ENCODE results near the gene SSBP4. TPM values are rescaled to one million over a fixed set of nuclear protein-coding genes. Genes with fewer than 3 reads are reported as not detected.

Gene SSBP4
- total and polyA plus RNA-seq, 2 of the 8 experiments (the other 6 are each of a cell fraction or from before 2014, with no cell fraction given) = 26.4 to 33.7 TPM

DNA sequence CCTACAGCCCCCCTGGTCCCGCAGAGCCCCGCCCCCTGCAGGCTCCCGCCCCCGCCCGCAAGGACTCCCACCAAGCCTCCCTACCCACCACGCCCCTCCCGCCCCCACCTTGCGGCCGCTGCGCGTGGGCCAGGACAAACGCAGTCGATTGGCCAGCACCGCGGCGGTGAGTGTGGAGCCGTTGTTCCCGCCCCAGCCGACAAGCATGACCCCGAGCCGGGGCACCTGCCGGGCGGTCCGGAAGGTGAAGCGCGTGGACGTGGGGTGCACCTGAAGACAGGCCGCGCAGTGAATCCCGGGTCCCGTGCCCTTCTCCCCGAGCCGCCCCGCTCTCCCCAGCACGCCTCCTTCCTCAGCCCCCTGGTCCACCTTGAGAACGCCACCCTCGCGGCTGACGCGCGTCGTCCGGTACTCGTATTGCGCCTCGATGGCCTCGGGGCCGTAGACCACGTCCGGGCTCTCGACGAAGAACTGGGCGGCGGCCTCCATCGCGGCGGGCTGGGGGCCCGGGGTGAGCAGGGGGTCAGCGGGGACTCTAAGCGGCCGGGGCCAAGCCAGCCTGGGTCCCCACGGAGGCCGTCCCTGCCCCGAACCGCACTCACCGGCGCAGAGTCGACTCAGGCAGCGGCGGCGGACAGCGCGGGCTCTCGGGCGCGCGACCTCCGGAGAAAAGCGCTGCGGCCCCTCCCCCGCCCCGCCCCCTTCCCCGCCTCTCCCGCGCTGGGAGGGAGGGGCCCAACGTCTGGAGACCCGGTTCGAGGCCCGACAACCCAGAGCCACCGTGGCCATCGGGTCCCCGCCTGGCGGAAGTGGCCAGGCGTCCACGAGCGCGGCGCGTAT lies 18.5 kb downstream of the SSBP4 start, which contains the start of gene ISYNA1:
ISYNA1 (minus strand) TSS at position 643 of the 840 bp plus-strand sequence; CDS start at position 489, 154 bp downstream.
- POLR2A ChIA-PET (ENCODE audit: partially characterized antibody) = interaction anchor here (0.6 to 2.1 kb wide), 11 partner anchors 8 to 1078 kb away, joined by 3 to 5 read pairs (median 3); partner anchors contain the start of genes JUND, SSBP4 and TSSK6
- H2AFZ ChIP-seq (ENCODE audit: low read length) = no peak within 1 kb of the TSS
- TF ChIP-seq SP4 (IDR thresholded peaks at IDR 0.05; ENCODE audit: low read length) (no peak), ASH2L (IDR thresholded peaks at IDR 0.05; ENCODE audit: low read length) (peak; percentile 30), NANOG (IDR thresholded peaks at IDR 0.05; ENCODE audit: insufficient read depth, low read depth, low read length, poor library complexity, severe bottlenecking) (no peak), KDM1A (IDR thresholded peaks at IDR 0.05; ENCODE audit: borderline replicate concordance, low read length) (no peak), SUZ12 (IDR thresholded peaks at IDR 0.05; ENCODE audit: low read length) (no peak), PHF8 (conservative IDR thresholded peaks at IDR 0.05; ENCODE audit: low read depth, low read length) (no peak; the same call in 1 of the 2 replicates), SIX5 (IDR thresholded peaks at IDR 0.05; ENCODE audit: low read depth, low read length) (no peak)
- TF ChIP-seq, protein P1, sequence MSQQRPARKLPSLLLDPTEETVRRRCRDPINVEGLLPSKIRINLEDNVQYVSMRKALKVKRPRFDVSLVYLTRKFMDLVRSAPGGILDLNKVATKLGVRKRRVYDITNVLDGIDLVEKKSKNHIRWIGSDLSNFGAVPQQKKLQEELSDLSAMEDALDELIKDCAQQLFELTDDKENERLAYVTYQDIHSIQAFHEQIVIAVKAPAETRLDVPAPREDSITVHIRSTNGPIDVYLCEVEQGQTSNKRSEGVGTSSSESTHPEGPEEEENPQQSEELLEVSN (IDR thresholded peaks at IDR 0.05) = peak; percentile 65
- TF ChIP-seq, protein P2, sequence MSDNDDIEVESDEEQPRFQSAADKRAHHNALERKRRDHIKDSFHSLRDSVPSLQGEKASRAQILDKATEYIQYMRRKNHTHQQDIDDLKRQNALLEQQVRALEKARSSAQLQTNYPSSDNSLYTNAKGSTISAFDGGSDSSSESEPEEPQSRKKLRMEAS (IDR thresholded peaks at IDR 0.05) = peak; percentile 57

More for the DNA sequence above, 18.5 kb downstream of the SSBP4 start, which contains the start of gene ISYNA1:
- Histone ChIP-seq H2BK12ac (ENCODE audit: low read depth, low read length) (peak within 1 kb of the TSS; percentile 87; the same call in 1 of the 2 replicates), H3K4me3 (ENCODE audit: extremely low read depth in 1 of 4, insufficient read depth in 2 of 4, low read depth in 3 of 4, low read length in 4 of 4) (peak within 1 kb of the TSS; percentile 69 to 94 (median 80)), H3K9me3 (ENCODE audit: insufficient read depth in 2 of 2, low read depth in 1 of 2, low read length in 1 of 2) (no peaks in the 10 kb centered on the region), H3K27me3 (replicated peaks in 1 of 4; ENCODE audit: control insufficient read depth in 3 of 4, extremely low read depth in 1 of 4, insufficient read depth in 3 of 4, low read length in 3 of 4) (no peaks in the 10 kb centered on the region; a peak in 1 of 7 replicates), H3K27ac (ENCODE audit: low read depth, low read length) (peak within 1 kb of the TSS; percentile 58; the same call in 1 of the 2 replicates), H3K4ac (replicated peaks; ENCODE audit: insufficient read length, low read depth, low read length) (peak within 1 kb of the TSS; percentile 97), H3K79me1 (ENCODE audit: low read depth, low read length) (no peaks in the 10 kb centered on the region; the same call in 1 of the 2 replicates), H2BK15ac (ENCODE audit: low read length) (peak within 1 kb of the TSS; percentile 96; the same call in 1 of the 2 replicates), H3K36me3 (ENCODE audit: control insufficient read depth in 2 of 4, insufficient read depth in 4 of 4, low read length in 3 of 4) (peaks cover 2 to 13% (median 7%) of the 10 kb centered on the region in 4 experiments; a peak in 4 of 8 replicates), H2BK120ac (replicated peaks; ENCODE audit: low read depth, low read length) (peak within 1 kb of the TSS; percentile 61), H3K4me1 (replicated peaks in 1 of 4; ENCODE audit: control insufficient read depth in 3 of 4, insufficient read depth in 4 of 4, low read length in 3 of 4) (peaks cover 5 to 31% (median 24%) of the 10 kb centered on the region in 4 experiments), H3K23ac (ENCODE audit: insufficient read length) (no peak within 1 kb of the TSS), H3K18ac (ENCODE audit: extremely low read depth, low read length) (peak within 1 kb of the TSS; percentile 98), H3K9ac (replicated peaks in 1 of 4; ENCODE audit: extremely low read depth in 1 of 4, low read depth in 3 of 4, low read length in 3 of 4) (peak within 1 kb of the TSS; percentile 43 to 84 (median 58); a peak in 6 of 7 replicates), H3K23me2 (ENCODE audit: low read depth, low read length) (peaks cover 20% of the 10 kb centered on the region; the same call in 1 of the 2 replicates), H3K56ac (replicated peaks; ENCODE audit: insufficient read length, low read depth, low read length) (peak within 1 kb of the TSS; percentile 69), H3K14ac (ENCODE audit: insufficient read length) (no peak within 1 kb of the TSS), H3K79me2 (ENCODE audit: control insufficient read depth in 1 of 2, insufficient read depth in 2 of 2, low read length in 2 of 2) (no peaks in the 10 kb centered on the region), H4K8ac (ENCODE audit: extremely low read depth, insufficient read depth, low read length) (peak within 1 kb of the TSS; percentile 88), H2BK20ac (ENCODE audit: low read length) (0 out of 2 replicates have a peak within 1 kb of the TSS, but pooled peaks have one; percentile 48), H4K5ac (ENCODE audit: insufficient read length, low read depth, low read length) (peak within 1 kb of the TSS; percentile 89), H3K4me2 (ENCODE audit: insufficient read depth in 1 of 2, low read depth in 2 of 2, low read length in 2 of 2) (peak within 1 kb of the TSS; percentile 80 to 99), H4K20me1 (replicated peaks in 1 of 2; ENCODE audit: control insufficient read depth in 1 of 2, insufficient read depth in 2 of 2, low read length in 2 of 2) (peaks cover 0 to 21% of the 10 kb centered on the region in 2 experiments), H4K91ac (replicated peaks; ENCODE audit: insufficient read length, low read length) (peak within 1 kb of the TSS; percentile 99), H2BK5ac (ENCODE audit: low read depth, low read length) (peak within 1 kb of the TSS; percentile 96), H2AK5ac (ENCODE audit: low read depth, low read length) (peak within 1 kb of the TSS; percentile 65; the same call in 1 of the 2 replicates)
- DNase-seq (ENCODE audit: low read depth in 1 of 2, low spot score in 2 of 2) (peak in 1 of 2 experiments; percentile 89), FAIRE-seq (no peak)
- 2% methylated on average over 35 of the region's 99 CpGs; no CpG with 5 or more reads in 1 of the 2 experiments for WGBS, 2 experiments (ENCODE audit: extremely low coverage in 1 of 2, insufficient coverage in 1 of 2, insufficient read length in 1 of 2, insufficient replicate concordance in 2 of 2, low coverage in 1 of 2, low lambda C conversion rate in 2 of 2, missing lambda C conversion rate in 1 of 2)
- CTCF ChIA-PET (ENCODE audit: partially characterized antibody) = interaction anchor here (0.6 to 1.6 kb wide), 4 partner anchors 12 to 151 kb away, joined by 4 to 5 read pairs (median 5); partner anchors contain the start of gene REX1BD

Measured in H1 (cell line).